B cell (primary cell): Measurements from ENCODE around the gene SATL1.

Experiments
- CTCF ChIP-seq: fragments of 200-600 bp; IDR thresholded peaks from one replicate; pipeline ENCODE4 v1.8.0; 2022; ENCODE audit warnings: antibody characterized with exemption, mild to moderate bottlenecking
- EZH2 ChIP-seq: IDR thresholded peaks from 2 replicates; pipeline ENCODE4 v1.6.1; 2012; ENCODE audit warnings: borderline replicate concordance, low read depth, mild to moderate bottlenecking, moderate library complexity, low read length; ENCODE audit not compliant: insufficient read depth, poor library complexity, severe bottlenecking

DNA sequence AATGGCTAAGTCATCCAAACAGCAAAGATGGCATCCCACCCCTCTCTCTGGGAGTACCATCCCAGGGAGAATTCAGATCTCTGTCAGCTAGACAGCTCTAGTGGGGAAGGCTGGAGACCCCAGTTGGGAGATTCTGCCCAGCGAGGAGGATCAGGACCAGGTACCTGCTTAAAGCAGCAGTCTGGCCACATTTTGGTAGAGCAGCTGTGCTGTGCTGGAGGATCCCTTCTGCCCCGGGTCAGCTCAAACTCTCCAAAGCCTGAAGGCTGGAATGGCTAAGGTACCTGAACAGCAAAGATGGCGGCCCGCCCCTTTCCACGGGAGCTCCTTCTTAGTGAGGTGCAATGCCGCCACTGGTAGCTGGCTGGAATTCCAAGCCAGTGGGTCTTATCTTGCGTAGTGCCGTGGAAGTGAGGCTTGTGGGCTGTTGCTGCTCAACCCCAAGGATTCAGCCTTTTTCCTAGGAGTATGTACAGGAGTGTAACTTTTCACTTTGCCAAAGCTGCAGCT lies 40.1 kb downstream of the SATL1 start:
- no peak for TF ChIP-seq CTCF
- no peak for TF ChIP-seq EZH2
